Osteocyte (in vitro differentiated cells): ENCODE data around the gene PAOX. TPM values are rescaled to one million over a fixed set of nuclear protein-coding genes. Genes with fewer than 3 reads are reported as not detected.

Experiments used
- DNase-seq: peaks from one replicate; pipeline ENCODE4 v3.0.0; 2021; ENCODE audit warnings: mixed read lengths; ENCODE audit not compliant: unreplicated experiment; ENCODE audit errors: extremely low spot score
- H3K27ac Mint-ChIP-seq: one replicate; pipeline ENCODE4 v1.8.0; 2021; ENCODE audit warnings: mild to moderate bottlenecking, mixed read lengths; ENCODE audit not compliant: unreplicated experiment
- H3K27me3 Mint-ChIP-seq: one replicate; pipeline ENCODE4 v1.8.0; 2021; ENCODE audit warnings: mixed read lengths; ENCODE audit not compliant: unreplicated experiment
- H3K36me3 Mint-ChIP-seq: one replicate; pipeline ENCODE4 v1.8.0; 2021; ENCODE audit warnings: mixed read lengths; ENCODE audit not compliant: unreplicated experiment
- H3K4me1 Mint-ChIP-seq: one replicate; pipeline ENCODE4 v1.8.0; 2021; ENCODE audit warnings: mixed read lengths; ENCODE audit not compliant: unreplicated experiment
- H3K4me3 Mint-ChIP-seq: one replicate; pipeline ENCODE4 v1.8.0; 2021; ENCODE audit warnings: mild to moderate bottlenecking, moderate library complexity, mixed read lengths; ENCODE audit not compliant: unreplicated experiment
- H3K9me3 Mint-ChIP-seq: one replicate; pipeline ENCODE4 v1.8.0; 2021; ENCODE audit warnings: mixed read lengths; ENCODE audit not compliant: unreplicated experiment
- CTCF ChIP-seq: fragments of 200-600 bp; sonication (generic); IDR thresholded peaks from 2 replicates; pipeline ENCODE4 v1.5.0; 2021; ENCODE audit warnings: antibody characterized with exemption, mild to moderate bottlenecking, moderate library complexity
- total RNA-seq: library from RNA; stranded (reverse); gene quantifications from 2 replicates; pipeline ENCODE4 v1.2.1, GENCODE V29; 2021

Gene PAOX
- total RNA-seq, 1 donor from 2014 or later, result 8.7 TPM

GRCh38 chr10:133350283-133350949, 28.6 kb upstream of the PAOX start:
- Mint-ChIP-seq H3K36me3 (no peaks in the 10 kb centered on the region), H3K27ac (no peak overlapping the region), H3K4me3 (no peak overlapping the region), H3K4me1 (no peaks in the 10 kb centered on the region), H3K9me3 (no peaks in the 10 kb centered on the region), H3K27me3 (peaks cover 1% of the 10 kb centered on the region)
- TF ChIP-seq CTCF, result no peak
- no peak for DNase-seq

GRCh38 chr10:133350950-133351329, 28.1 kb upstream of the PAOX start:
- DNase-seq, result no peak
- H3K27me3 Mint-ChIP-seq, result no peaks in the 10 kb centered on the region
- H3K36me3 Mint-ChIP-seq, result no peaks in the 10 kb centered on the region
- no peaks in the 10 kb centered on the region for H3K4me1 Mint-ChIP-seq
- H3K27ac Mint-ChIP-seq, result no peak overlapping the region
- TF ChIP-seq CTCF, result no peak
- H3K4me3 Mint-ChIP-seq, result no peak overlapping the region
- H3K9me3 Mint-ChIP-seq, result no peaks in the 10 kb centered on the region

- TF ChIP-seq CTCF, result no peak
- no peaks in the 10 kb centered on the region for H3K27me3 Mint-ChIP-seq
- H3K36me3 Mint-ChIP-seq, result peaks cover 1% of the 10 kb centered on the region
- no peaks in the 10 kb centered on the region for H3K4me1 Mint-ChIP-seq
- no peak for DNase-seq
- H3K9me3 Mint-ChIP-seq, result no peaks in the 10 kb centered on the region
- H3K27ac Mint-ChIP-seq, result no peak overlapping the region
- H3K4me3 Mint-ChIP-seq, result no peak overlapping the region
These were observed 27.4 kb upstream of the PAOX start for GRCh38 chr10:133351408-133352318.

- Mint-ChIP-seq H3K9me3 (no peaks in the 10 kb centered on the region), H3K4me1 (no peaks in the 10 kb centered on the region), H3K27me3 (no peaks in the 10 kb centered on the region), H3K4me3 (no peak overlapping the region), H3K36me3 (peaks cover 1% of the 10 kb centered on the region), H3K27ac (no peak overlapping the region)
- no peak for TF ChIP-seq CTCF
- DNase-seq, result no peak
These were observed 25.7 kb upstream of the PAOX start for GRCh38 chr10:133353202-133353959.
